ENCODE data around the gene SLC25A33.
"Not testable (repeated sequence)": the region's sequence is repeated elsewhere in the genome, so short reads cannot be mapped to it uniquely, and the experiment has no call there.

Gene SLC25A33

DNA sequence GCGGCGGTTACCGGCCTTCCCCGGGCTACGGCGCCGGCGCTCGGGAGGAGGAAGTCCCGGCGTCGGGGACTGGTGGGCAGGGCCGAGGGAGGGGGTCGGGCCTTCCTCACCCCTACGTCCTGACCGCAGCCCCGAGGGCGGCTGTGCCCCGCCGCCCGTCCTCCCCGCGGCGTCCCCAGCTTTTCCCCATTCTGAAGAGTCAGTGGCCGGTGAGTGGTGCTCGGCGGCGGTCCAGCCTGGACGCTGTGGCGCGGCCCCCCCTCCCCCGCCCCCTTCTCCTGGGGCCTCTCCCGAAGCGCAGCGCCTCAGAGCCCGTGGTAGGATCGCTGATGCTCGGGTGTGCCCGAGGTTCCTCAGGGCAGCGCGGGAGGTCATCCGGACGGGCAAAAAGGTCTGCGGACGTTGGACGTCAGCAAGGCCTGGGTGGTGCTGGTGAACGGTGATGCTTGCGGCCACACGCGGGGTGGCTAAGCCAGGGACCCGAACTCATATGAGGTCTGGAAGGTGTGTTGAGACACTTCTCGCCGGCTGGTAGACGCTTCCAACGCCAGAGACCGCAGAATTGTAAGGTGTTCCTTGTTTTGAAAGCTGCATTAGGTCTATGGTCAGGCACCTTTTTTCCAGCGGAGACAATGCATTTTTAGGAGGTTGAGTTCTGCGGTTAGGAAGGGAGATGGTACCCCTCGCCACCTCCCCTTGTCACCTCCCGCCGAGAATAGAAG is 725 bp downstream of the SLC25A33 start:
- peak; percentile 17 for DNase-seq (ENCODE audit: low read depth)

DNA sequence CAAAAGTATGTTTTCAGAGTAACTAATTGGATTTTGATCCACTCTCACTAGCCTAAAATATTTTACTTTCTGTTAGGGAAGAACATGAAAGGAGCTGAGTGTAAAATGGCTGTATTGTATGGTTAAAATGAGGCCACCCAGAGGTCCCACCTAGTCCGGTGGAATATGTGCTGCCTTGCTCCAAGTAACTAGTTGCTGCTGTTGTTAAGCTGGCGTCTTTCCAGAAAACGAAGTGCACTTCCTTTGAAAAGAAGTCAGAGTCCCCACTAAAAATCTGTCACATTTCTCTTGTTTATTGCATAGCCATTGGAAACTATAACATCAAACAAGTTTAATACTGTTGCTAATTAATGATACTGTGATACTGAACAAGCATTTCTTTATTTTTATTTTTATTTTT is 3.2 kb downstream of the SLC25A33 start:
- DNase-seq (ENCODE audit: low read depth), result no peak

DNA sequence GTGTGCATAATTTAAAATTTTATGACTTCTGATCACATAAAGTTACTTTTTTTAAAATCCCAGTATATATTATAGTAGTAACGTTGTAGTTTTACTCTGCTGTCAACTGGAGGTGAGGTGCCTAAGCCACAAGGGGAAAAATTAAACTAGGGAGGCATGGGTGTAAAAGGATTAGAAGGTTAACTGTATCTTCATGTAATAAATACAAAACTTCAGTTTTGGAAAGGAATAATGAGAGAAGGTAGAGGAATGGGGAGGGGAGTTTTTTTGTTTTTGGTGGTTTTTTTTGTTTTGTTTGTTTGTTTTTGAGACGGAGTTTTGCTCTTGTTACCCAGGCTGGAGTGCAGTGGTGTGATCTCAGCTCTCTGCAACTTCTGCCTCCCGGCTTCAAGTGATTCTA is 5.7 kb downstream of the SLC25A33 start:
- no peak for DNase-seq (ENCODE audit: low read depth)

DNA sequence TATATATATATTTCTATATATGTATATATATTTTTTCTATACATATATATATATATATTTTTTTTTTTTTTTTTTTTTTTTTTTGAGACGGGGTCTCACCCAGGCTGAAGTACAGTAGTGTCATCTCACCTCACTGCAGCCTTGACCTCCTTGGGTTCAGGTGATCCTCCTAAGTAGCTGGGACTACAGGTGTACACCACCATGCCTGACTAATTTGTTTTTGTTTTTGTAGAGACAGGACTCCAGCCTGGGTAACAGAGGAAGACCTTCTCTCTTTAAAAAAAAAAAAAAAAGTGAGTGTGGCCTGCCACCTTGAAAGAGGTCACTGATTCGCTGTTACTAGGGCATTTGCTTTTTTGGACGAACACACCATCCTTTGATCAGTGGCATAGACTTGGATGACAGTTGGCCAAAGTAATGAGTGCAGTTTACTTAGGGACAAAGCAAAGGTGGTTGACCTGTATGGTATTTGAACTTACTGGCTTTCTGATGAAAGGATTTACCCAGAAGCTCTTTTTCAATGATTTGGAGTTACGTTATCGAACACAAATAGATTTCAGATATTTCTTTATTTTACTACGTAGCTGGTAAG is 10.8 kb downstream of the SLC25A33 start:
- no peak for DNase-seq (ENCODE audit: low read depth)

DNA sequence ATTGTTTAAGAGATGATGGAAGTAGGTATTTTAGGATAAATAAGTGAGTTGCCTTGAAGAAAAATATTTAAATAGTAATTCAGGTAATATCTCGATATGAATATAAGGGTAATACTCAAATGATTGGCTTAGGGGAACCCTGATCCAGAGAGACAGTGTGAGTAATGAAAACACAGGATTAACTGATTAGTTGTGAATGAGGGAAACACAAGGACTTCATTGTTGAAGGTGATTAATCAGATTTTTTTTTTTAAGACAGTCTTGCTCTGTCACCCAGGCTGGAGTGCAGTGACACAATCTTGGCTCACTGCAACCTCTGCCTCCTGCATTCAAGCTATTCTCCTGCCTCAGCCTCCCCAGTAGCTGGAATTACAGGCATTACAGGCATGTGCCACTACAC is 12.7 kb downstream of the SLC25A33 start:
- no peak for DNase-seq (ENCODE audit: low read depth)

DNA sequence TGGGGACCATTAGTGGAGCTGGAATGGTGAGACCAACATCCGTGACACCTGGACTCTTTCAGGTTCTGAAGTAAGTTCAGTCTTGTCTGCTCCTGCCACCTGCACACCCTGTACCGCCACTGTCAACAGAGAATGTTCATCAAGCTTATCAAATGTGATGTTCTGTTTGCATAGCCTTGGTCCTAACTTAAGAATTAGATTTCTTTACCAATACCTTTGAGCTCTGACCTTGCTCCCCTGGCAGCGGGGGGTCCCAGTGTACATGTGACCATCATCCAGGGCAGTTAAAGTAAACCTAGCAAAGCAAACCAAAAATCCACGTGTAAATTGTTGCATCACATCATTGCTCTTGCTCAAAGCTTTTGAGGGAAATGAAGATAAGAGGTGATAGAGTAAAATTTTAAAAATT is 14.5 kb downstream of the SLC25A33 start:
- peak; percentile 33 for DNase-seq (ENCODE audit: low read depth)

DNA sequence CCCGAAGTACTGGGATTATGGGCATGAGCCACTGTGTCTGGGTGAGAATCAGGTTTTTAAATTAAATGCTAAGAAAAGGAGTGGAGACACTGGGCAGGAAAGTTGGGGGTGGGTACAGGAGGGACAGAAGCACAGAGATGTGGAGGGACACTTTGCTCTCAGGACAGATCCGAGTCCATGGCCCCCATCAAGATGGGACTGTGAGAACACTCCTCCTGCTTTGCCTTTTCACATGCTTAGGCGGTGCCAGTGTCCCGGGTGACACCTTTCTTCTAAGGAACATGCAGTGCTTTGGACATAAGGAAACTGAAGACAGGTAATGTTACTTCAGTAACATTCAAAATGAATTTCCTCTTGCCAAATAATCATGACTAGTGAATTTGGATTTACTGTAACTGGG is 16.7 kb downstream of the SLC25A33 start:
- DNase-seq (ENCODE audit: low read depth), result no peak

DNA sequence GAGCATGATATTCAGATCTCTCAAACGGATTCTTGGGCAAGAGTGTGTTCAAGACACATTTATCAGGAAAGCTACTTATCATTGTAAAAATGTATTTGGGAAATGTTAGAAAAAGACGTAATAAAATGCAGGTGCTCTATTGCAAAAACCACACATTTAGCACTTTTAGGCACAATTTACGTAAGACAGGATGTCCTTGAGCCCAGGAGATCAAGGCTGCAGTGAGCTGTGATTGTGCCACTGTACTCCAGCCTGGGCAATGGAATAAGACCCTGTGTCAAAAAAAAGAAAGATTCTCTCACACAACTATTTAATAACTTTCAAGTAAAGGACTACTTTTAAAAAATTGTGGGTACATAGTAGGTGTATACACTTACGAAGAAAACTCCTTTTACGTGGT is 18.4 kb downstream of the SLC25A33 start:
- no peak for DNase-seq (ENCODE audit: low read depth)

DNA sequence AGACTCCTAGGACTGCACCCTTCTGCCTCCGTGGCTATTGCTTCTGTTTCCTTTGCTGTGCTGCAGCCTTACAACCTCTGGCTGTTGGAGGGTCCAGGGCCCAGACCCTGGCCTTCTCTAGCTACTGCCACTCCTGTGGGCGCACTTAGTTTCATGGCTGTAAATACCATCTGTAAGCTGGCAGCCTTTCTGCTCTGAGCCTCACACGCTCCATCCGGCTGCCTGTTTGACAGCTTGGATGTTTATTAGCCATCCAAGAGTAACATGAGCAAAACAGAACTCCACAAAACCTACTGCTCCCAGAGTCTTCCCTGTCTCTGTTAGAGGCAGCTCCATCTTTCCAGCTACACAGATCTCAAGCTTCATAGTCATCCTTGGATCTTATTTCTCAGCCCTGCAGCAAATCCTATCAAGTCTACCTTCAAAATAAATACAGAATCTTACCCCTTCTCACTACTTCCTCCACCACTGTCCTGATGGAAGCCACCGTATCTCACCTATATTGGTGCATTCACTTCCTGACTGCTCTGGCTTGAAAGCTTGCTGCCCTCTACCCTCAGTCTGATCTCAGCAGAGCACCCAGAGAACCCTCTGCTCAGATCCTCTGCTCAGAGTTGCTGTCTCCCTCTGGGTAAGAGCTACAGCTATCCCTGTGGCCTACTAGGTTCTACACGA is 19.1 kb downstream of the SLC25A33 start:
- DNase-seq (ENCODE audit: low read depth), result no peak

DNA sequence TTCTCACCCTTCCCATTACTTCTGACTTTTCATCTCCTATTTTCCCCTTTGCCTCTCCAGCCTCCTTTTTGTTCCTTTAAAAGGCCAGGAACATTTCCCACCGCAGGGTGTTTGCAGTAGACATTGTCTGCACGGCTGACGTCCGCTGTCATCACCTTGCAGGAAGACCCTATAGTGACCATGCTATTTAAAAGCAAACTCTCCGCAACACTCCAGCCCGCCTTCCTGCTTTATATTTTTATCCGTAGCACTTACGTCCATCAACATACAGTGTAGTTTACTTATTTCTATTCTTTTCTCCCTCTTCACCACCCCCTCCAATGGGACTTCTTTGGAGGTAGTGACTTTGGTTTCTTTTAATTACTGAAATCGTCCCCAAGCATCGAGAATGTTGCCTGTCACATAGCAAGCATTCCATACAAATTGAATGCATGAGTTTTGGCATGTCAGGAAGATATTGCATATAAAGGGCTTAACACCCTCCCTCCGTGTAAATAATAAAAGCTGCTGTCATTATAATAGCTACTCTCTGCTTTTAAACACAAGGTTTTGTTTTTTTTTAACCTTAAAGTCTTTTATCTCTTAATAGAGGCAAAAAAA is 19.8 kb downstream of the SLC25A33 start:
- DNase-seq (ENCODE audit: low read depth), result no peak

DNA sequence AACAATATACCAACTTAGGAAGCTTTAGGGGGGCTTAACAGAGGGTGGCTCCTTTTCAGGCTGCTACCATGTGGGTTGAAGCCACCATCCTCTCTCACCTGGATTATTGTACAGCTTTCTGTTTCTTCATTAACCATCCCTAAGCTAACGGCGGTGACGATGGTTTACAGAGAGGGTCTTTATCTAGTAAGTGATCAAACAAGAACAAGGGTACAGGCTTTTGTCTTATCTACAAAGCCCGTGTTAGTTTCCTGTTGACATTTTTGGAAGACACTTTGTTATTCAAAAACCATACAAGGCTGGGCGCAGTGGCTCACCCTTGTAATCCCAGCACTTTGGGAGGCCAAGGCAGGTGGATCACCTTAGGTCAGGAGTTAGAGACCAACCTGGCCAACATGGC is 20.4 kb downstream of the SLC25A33 start:
- DNase-seq (ENCODE audit: low read depth), result no peak

DNA sequence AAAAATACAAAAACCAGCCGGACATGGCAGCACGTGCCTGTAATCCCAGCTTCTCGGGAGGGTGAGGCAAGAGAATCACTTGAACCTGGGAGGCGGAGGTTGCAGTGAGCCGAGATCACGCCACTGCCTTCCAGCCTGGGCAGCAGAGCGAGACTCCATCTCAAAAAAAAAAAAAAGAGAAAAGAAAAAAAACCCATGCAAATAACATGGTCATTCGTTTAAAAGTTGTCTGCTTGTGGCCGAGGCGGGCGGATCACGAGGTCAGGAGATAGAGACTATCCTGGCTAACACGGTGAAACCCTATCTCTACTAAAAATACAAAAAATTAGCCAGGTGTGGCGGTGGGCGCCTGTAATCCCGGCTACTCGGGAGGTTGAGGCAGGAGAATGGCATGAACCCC is 20.8 kb downstream of the SLC25A33 start:
- DNase-seq (ENCODE audit: low read depth), result not testable (repeated sequence)

DNA sequence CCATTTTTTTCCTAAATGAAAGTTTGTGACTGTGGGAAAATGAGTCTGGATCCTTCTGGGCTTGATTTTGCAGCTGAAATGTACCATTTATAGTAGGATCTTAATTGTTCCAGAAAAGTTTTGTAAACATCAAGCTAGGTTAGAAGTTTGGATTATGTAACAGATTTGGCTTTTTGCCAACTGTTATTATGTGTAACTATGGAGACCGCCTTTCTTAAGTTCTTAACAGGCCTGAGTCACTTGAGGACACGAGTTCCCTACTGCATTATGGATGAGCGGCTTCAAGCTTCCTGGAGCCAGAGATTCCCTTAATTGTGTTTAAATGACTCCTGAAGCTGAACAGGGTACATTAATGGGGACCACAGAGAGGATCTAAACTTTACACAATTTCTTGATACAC is 22.2 kb downstream of the SLC25A33 start:
- peak; percentile 98 for DNase-seq (ENCODE audit: low read depth)

DNA sequence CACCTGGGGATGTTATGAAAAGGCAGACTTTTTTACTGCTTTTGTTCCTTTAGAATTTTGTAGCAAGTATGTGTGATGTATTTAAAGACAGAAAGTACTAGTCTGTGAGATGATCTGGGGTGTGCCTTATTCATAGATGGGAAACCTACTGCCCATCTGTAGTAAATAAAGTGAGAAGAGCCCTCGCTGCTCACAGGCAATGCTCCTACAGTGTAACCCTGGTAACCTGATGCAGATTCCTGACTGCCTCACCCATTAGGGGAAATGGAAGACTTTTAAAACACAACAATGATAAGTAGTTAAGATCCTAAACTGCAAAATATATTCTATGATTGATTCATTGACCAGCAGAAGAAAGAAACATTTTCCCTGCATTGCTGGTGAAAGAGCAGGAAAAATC is 30.0 kb downstream of the SLC25A33 start:
- DNase-seq (ENCODE audit: low read depth), result no peak

DNA sequence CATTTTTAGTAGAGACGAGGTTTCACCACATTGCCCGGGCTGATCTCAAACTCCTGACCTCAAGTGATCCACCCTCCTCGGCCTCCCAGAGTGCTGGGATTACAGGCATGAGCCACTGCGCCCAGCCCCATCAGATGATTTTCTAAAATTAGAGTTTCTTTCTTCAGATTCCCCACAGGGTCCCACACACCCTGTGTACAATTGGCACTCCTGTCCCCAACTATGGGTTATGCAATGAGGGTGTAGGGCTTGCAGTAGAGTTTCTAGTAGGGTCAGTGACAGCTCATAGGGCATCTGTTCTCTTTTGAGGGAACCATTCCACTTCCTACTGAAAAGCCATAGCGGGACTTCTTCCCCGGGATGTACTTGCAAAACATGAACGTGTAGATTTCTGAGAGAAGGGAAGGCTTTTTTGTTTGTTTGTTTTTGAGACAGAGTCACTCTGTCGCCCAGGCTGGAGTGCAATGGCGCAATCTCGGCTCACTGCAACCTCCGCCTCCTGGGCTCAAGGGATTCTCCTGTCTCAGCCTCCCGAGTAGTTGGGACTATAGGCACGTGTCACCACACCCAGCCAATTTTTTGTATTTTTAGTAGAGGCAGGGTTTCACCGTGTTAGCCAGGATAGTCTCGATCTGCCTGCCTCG is 31.7 kb downstream of the SLC25A33 start:
- DNase-seq (ENCODE audit: low read depth), result not testable (repeated sequence)

DNA sequence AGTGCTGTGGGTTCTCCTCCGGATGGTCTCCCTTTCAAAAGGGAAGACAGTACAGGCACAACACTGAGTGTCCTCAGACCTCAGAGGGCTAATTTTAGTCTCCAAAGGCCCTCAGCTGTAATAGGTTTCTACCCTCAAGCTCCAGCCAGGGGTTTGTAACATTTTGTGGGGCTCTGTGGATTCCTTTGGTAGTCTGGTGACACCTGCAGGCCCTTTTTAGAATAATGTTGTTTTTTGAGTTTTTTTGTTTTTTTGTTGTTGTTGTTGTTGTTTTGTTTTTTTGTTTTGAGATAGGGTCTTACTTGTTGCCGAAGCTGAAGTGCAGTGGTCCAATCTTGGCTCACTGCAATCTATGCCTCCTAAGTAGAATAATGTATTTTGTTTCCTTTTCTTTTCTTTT is 34.5 kb downstream of the SLC25A33 start:
- DNase-seq (ENCODE audit: low read depth), result peak; percentile 27

DNA sequence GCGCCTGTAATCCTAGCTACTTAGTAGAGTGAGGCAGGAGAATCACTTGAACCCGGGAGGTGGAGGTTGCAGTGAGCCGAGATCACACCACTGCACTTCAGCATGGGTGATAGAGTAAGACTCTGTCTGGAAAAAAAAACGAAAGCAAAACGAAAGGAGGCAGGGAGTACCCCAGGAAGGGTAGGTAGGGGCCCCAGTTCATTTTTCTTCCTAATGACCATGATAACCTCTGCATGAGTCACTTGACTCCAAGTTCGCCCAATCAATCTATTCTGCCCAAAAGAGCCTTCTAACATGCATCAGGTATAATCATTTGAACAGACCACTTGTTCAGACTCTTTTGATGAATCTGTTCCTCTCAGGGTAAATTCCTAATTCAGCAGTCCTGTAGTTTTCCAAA is 36.2 kb downstream of the SLC25A33 start:
- no peak for DNase-seq (ENCODE audit: low read depth)

DNA sequence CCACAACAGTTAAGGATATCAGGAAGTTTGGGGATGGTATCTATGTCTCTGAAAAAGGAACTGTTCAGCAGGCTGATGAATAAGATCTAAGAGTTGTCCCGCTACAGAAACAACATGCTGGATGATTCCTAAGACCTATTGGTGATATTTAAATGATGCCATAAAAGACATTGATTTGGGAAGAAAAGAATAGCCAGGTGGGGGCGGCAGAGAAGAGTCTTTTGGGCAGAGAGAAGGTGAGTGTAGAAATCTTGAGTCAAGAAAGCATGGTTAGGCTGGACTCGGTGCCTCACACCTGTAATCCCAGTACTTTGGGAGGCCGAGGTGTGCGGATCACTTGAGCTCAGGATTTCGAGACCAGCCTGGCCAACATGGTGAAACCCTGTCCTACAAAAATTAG is 37.6 kb downstream of the SLC25A33 start:
- no peak for DNase-seq (ENCODE audit: low read depth)

DNA sequence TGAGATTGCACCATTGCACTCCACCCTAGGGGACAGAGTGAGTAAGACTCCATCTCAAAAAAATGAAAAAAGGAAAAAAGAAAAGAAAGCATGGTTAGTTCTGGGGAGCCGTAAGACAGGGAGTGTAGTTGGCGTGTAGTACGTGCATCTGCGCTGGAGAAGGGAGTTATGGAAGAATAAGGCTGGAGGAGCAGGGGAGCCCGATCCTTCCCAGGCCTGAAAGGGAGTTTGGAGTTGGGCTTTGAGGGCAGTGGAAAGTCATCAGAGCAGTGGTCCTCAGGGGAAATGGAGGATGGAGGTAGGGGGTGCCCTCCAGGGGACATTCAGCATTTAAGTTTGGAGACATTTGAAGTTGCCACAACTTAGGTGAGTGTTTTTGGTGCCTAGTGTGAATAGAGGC is 38.2 kb downstream of the SLC25A33 start:
- no peak for DNase-seq (ENCODE audit: low read depth)

DNA sequence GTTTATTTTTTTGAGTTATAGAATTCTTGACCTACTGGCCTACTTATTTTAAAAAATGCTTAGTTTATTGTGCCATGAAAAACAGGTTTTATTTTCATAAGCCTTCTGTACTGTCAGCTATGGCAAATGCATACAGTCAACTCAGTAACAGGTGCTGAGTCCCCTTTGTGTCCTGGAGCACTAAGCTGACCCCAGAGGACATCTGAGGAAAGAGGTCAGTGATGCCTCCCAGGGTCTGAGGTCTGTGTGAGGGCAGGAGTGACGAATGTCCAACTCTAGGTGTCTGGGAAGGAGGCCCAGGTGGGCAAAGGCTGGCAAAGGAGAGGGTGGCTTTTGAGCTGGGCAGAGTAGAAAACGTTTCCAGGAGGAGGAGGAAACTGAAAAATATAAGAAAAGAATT is 41.7 kb downstream of the SLC25A33 start:
- DNase-seq (ENCODE audit: low read depth), result no peak

DNA sequence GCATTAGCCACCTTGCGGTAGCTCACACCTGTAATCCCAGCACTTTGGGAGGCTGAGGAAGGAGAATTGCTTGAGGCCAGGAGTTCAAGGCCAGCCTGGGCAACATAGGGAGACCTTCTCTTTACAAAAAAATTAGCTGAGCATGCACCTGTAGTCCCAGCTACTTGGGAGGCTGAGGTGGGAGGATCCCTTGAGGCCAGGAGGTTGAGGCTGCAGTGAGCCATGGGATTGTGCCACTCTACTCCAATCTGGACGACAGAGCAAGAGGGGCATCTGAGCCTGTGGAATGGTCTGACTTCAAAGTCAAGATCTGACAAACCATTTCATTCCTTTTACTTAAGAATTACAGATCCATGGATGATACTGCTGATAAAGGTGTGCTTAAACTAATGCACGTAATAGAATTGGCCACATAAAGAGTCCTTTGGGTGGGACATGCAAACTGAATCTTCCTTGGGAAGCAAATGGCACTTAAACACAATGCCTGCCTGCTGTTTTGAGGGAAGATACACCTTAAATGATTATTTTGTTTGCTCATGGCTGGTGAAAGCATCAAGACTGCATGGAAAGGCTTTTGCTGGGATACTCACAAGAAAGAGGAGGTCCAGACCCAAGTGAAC is 47.0 kb downstream of the SLC25A33 start:
- no peak for DNase-seq (ENCODE audit: low read depth)

DNA sequence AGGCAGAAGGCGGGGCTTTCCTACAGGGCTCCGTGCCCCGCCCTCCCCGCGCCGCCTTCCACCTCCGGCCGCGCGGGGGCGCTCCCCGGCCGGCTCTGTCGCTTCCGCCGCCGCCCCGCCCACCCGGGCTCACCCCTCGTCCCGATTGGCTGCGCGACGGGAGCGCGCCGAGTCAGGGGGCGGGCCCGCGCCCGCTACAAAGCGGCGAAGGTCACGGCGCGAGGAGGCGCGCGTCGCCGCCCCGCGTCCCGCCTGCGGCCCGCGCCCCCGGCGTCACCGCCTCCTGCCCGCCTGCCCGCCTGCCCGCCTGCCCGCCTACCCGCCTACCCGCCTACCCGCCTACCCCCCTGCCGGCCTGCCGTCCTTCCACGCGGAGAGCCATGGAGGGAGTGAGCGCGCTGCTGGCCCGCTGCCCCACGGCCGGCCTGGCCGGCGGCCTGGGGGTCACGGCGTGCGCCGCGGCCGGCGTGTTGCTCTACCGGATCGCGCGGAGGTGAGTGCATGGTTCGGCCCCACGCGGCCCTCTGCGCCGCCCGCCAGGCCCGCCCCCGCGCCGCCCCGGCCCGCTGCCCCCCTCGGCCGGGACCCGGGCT is 49.4 kb downstream of the SLC25A33 start, which contains the start of gene TMEM201:
Gene TMEM201 (plus strand): TSS at position 361 of the 593 bp plus-strand sequence. CDS start 20 bp downstream, at position 381.
- DNase-seq (ENCODE audit: low read depth), result peak; percentile 80
